ENCODE results near the gene GNAS-AS1. TPM values are rescaled to one million over a fixed set of nuclear protein-coding genes. Genes with fewer than 3 reads are reported as not detected.

The GNAS-AS1 gene
- total RNA-seq, 6 donors from 2014 or later = 0.30 to 2.1 (median 0.54) TPM; not detected in 1

DNA sequence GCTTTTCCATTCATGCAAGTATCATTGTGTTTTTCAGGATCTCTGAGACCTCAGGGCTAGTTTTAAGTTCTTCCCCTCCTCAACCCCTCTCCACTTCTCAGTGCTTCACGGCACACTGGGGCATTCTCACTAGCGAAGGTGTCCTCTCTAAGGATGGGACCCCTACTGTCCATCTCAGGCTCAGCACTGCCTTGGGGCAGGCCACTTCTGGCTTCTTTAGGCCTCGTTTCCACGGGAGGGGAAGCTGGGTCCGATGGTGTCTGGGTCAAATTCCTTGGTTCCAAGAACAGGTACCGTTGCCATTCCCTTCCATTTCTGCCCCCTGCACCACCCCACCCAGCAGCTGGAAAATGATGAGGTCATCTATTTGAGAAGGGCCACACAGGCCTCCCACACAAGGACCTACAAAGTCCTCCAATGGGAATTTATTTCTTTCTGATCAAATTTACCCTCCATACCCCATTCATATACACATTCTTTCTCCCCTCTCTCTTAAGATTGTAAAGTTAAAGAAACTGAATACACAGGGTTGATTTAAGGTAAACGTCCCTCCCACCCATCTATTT is 19.0 kb upstream of the GNAS-AS1 start:
- Histone ChIP-seq H3K36me3 (no peaks in the 10 kb centered on the region), H3K4me1 (no peaks in the 10 kb centered on the region), H3K27ac (no peak overlapping the region), H3K27me3 (no peaks in the 10 kb centered on the region), H3K4me3 (no peak overlapping the region), H3K9me3 (no peaks in the 10 kb centered on the region)
- DNase-seq = no peak
- 70 to 83% methylated on average over 7 of the region's 7 CpGs for WGBS, 2 donors
- no peak for TF ChIP-seq POLR2A (IDR thresholded peaks at IDR 0.05)
- TF ChIP-seq, protein P1, sequence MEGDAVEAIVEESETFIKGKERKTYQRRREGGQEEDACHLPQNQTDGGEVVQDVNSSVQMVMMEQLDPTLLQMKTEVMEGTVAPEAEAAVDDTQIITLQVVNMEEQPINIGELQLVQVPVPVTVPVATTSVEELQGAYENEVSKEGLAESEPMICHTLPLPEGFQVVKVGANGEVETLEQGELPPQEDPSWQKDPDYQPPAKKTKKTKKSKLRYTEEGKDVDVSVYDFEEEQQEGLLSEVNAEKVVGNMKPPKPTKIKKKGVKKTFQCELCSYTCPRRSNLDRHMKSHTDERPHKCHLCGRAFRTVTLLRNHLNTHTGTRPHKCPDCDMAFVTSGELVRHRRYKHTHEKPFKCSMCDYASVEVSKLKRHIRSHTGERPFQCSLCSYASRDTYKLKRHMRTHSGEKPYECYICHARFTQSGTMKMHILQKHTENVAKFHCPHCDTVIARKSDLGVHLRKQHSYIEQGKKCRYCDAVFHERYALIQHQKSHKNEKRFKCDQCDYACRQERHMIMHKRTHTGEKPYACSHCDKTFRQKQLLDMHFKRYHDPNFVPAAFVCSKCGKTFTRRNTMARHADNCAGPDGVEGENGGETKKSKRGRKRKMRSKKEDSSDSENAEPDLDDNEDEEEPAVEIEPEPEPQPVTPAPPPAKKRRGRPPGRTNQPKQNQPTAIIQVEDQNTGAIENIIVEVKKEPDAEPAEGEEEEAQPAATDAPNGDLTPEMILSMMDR (IDR thresholded peaks at IDR 0.05) = no peak
- ATAC-seq (ENCODE audit: low FRiP score in 2 of 2) = no peak

- no peaks in the 10 kb centered on the region for H3K9me3 ChIP-seq
- no peak for DNase-seq
- H3K27me3 ChIP-seq = no peaks in the 10 kb centered on the region
- no peaks in the 10 kb centered on the region for H3K36me3 ChIP-seq
- no peak for ATAC-seq (ENCODE audit: low FRiP score in 2 of 2)
- H3K4me1 ChIP-seq = no peaks in the 10 kb centered on the region
- no peak overlapping the region for H3K4me3 ChIP-seq
- TF ChIP-seq EP300 (IDR thresholded peaks at IDR 0.05) (no peak), POLR2AphosphoS5 (IDR thresholded peaks at IDR 0.05) (no peak), POLR2A (IDR thresholded peaks at IDR 0.05) (no peak)
- TF ChIP-seq, protein P1 (IDR thresholded peaks at IDR 0.05) = no peak
- no peak overlapping the region for H3K27ac ChIP-seq
- WGBS, 2 donors = 45 to 58% methylated on average over 14 of the region's 14 CpGs
These were observed 18.1 kb upstream of the GNAS-AS1 start for GRCh38 chr20:58868795-58869194.

- DNase-seq = no peak
- no peak overlapping the region for H3K27ac ChIP-seq
- no peaks in the 10 kb centered on the region for H3K27me3 ChIP-seq
- TF ChIP-seq POLR2AphosphoS5 (IDR thresholded peaks at IDR 0.05) (no peak), EP300 (IDR thresholded peaks at IDR 0.05) (no peak), POLR2A (IDR thresholded peaks at IDR 0.05) (no peak)
- TF ChIP-seq, protein P1 (IDR thresholded peaks at IDR 0.05) = no peak
- no peaks in the 10 kb centered on the region for H3K9me3 ChIP-seq
- H3K4me3 ChIP-seq = no peak overlapping the region
- WGBS, 2 donors = 72 to 74% methylated on average over 5 of the region's 5 CpGs
- H3K36me3 ChIP-seq = no peaks in the 10 kb centered on the region
- H3K4me1 ChIP-seq = no peaks in the 10 kb centered on the region
- ATAC-seq (ENCODE audit: low FRiP score in 2 of 2) = peak in 1 of 2 donors; percentile 77
These were observed 16.5 kb upstream of the GNAS-AS1 start for GRCh38 chr20:58867211-58867610.

DNA sequence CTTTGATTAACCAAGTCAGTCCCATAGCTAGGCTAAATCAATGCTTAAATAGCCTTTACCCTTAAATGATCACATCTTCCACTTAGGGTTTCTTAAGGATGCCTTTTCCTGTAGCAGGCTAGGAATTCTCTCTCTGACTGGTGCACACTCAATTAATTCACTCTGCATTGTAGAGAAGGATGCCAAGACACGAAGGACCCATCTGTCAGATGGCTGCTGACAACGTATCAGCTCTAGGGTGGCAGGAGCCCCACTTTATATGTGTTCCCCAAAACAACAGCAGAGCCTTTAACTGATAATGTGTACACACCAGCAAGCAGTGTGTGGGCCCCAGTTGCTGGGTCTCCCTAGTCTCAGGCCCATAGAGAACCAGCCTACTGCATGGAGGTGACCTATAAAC is 15.1 kb upstream of the GNAS-AS1 start:
- Histone ChIP-seq H3K4me3 (no peak overlapping the region), H3K27me3 (no peaks in the 10 kb centered on the region), H3K36me3 (no peaks in the 10 kb centered on the region), H3K27ac (no peak overlapping the region), H3K4me1 (no peaks in the 10 kb centered on the region), H3K9me3 (no peaks in the 10 kb centered on the region)
- WGBS, 2 donors = 85 to 89% methylated on average over 2 of the region's 2 CpGs
- DNase-seq (no peak), ATAC-seq (ENCODE audit: low FRiP score in 2 of 2) (no peak)
- TF ChIP-seq, protein P1 (IDR thresholded peaks at IDR 0.05) = no peak
- TF ChIP-seq POLR2AphosphoS5 (IDR thresholded peaks at IDR 0.05) (no peak), EP300 (IDR thresholded peaks at IDR 0.05) (no peak), POLR2A (IDR thresholded peaks at IDR 0.05) (no peak)

- Histone ChIP-seq H3K27ac (no peak overlapping the region), H3K9me3 (no peaks in the 10 kb centered on the region), H3K4me3 (no peak overlapping the region), H3K4me1 (no peaks in the 10 kb centered on the region), H3K27me3 (no peaks in the 10 kb centered on the region), H3K36me3 (no peaks in the 10 kb centered on the region)
- TF ChIP-seq POLR2A (IDR thresholded peaks at IDR 0.05) (no peak), POLR2AphosphoS5 (IDR thresholded peaks at IDR 0.05) (no peak), EP300 (IDR thresholded peaks at IDR 0.05) (no peak)
- TF ChIP-seq, protein P1 (IDR thresholded peaks at IDR 0.05) = peak in 1 of 6 experiments; percentile 12
- 34 to 61% methylated on average over 2 of the region's 2 CpGs for WGBS, 2 donors
- no peak for DNase-seq
- ATAC-seq (ENCODE audit: low FRiP score in 2 of 2) = no peak
These were observed 13.6 kb upstream of the GNAS-AS1 start for GRCh38 chr20:58864346-58864745.
